GM13976 (cell line): ENCODE results near the gene CFHR5.
"Not testable (repeated sequence)": the region's sequence is repeated elsewhere in the genome, so short reads cannot be mapped to it uniquely, and the experiment has no call there.

Experiments used
- DNase-seq: peaks from one replicate; pipeline ENCODE4 v3.0.0; 2012; ENCODE audit warnings: low spot score
- CTCF ChIP-seq: IDR thresholded peaks from 2 replicates; pipeline ENCODE4 v1.5.1; 2012; ENCODE audit warnings: borderline replicate concordance, mild to moderate bottlenecking; ENCODE audit not compliant: insufficient read depth; ENCODE audit errors: extremely low read depth, missing control alignments, control extremely low read depth
- in situ Hi-C: fragments of 300-500 bp; cut with MboI; formaldehyde crosslinking; loops from one replicate; pipeline ENCODE4 v1.12.0; 2022; ENCODE audit warnings: low sequenced_read_pairs, mixed read lengths, inconsistent platforms; ENCODE audit not compliant: unreplicated experiment

CFHR5 gene

GRCh38 chr1:197017558-197018146 is 40.3 kb downstream of the CFHR5 start:
- no peak for DNase-seq
- no peak for TF ChIP-seq CTCF
- in situ Hi-C loops = no loop called here

- in situ Hi-C loops = no loop called here
- TF ChIP-seq CTCF = no peak
- DNase-seq = no peak
Measured at GRCh38 chr1:197021716-197022115, 44.4 kb downstream of the CFHR5 start.

GRCh38 chr1:197024460-197024859 is 47.1 kb downstream of the CFHR5 start:
- no peak for DNase-seq
- in situ Hi-C loops = no loop called here
- TF ChIP-seq CTCF = no peak

GRCh38 chr1:197027359-197027758 is 50.0 kb downstream of the CFHR5 start:
- TF ChIP-seq CTCF = no peak
- in situ Hi-C loops = no loop called here
- DNase-seq = no peak

GRCh38 chr1:197029749-197030148 is 52.4 kb downstream of the CFHR5 start:
- TF ChIP-seq CTCF = no peak
- in situ Hi-C loops = no loop called here
- no peak for DNase-seq

- DNase-seq, in situ Hi-C loops: not testable (repeated sequence)
Measured at GRCh38 chr1:197034631-197035339, 57.4 kb downstream of the CFHR5 start.

GRCh38 chr1:197036861-197037260 is 59.5 kb downstream of the CFHR5 start:
- in situ Hi-C loops = no loop called here
- TF ChIP-seq CTCF = no peak
- no peak for DNase-seq
